K562 (cell line): ENCODE results near the gene MRPL58. TPM values are rescaled to one million over a fixed set of nuclear protein-coding genes. Genes with fewer than 3 reads are reported as not detected.

ENCODE experiments used
- ARHGAP35 ChIP-seq: fragments of 450-650 bp; IDR thresholded peaks from 2 replicates; pipeline ENCODE4 v1.6.1; 2018; ENCODE audit not compliant: partially characterized antibody
- ERF ChIP-seq: fragments of 450-650 bp; formaldehyde crosslinking; IDR thresholded peaks from 2 replicates; pipeline ENCODE4 v1.4.0; 2020; ENCODE audit warnings: mild to moderate bottlenecking, mixed read lengths
- FOS ChIP-seq: IDR thresholded peaks from 3 replicates; pipeline ENCODE4 v1.6.1; 2011; ENCODE audit not compliant: insufficient read length; ENCODE audit errors: extremely low read depth
- GABPB2 ChIP-seq: fragments of 250-450 bp; sonication (Bioruptor Pico); conservative IDR thresholded peaks from 2 replicates; pipeline ENCODE4 v1.5.1; 2021; ENCODE audit warnings: mild to moderate bottlenecking
- KLF10 ChIP-seq: fragments of 250-450 bp; sonication (Bioruptor Pico); IDR thresholded peaks from 2 replicates; pipeline ENCODE4 v1.6.1; 2021; ENCODE audit warnings: matching md5 sums
- RUNX1 ChIP-seq: sonication (generic); IDR thresholded peaks from 2 replicates; pipeline ENCODE4 v1.6.1; 2016; ENCODE audit warnings: antibody characterized with exemption, low read depth
- SMARCE1 ChIP-seq: fragments of 450-650 bp; IDR thresholded peaks from 2 replicates; pipeline ENCODE4 v1.7.1; 2016; ENCODE audit warnings: mild to moderate bottlenecking
- SNIP1 ChIP-seq: fragments of 450-650 bp; IDR thresholded peaks from 2 replicates; pipeline ENCODE4 v1.7.1; 2017; ENCODE audit warnings: low read depth, mild to moderate bottlenecking
- SRF ChIP-seq, 2 experiments: fragments of 250-450, 450-650 bp in 1 of 2; sonication (Bioruptor Pico) in 1 of 2; sonication (generic) in 1 of 2; formaldehyde crosslinking; IDR thresholded peaks; 2 replicates each; pipeline versions ENCODE4 v1.5.0 to v1.5.1; 2020 to 2022; ENCODE audit warnings: mild to moderate bottlenecking in 1 of 2, missing genetic modification reagents in 1 of 2
- TCF7L2 ChIP-seq: fragments of 150-350 bp; IDR thresholded peaks from 2 replicates; pipeline ENCODE4 v1.6.1; 2016; ENCODE audit warnings: low read depth, mild to moderate bottlenecking, low read length, moderate library complexity
- THRB ChIP-seq: fragments of 450-650 bp; formaldehyde crosslinking; conservative IDR thresholded peaks from 2 replicates; pipeline ENCODE4 v1.4.0; 2022; ENCODE audit warnings: mild to moderate bottlenecking, missing genetic modification characterization
- TOE1 ChIP-seq, 2 experiments: fragments of 450-650 bp in 1 of 2; sonication (generic) in 1 of 2; formaldehyde crosslinking in 1 of 2; IDR thresholded peaks; 2 replicates each; pipeline versions ENCODE4 v1.7.1 to v1.8.0; 2016 to 2022; ENCODE audit warnings: borderline replicate concordance in 2 of 2, mild to moderate bottlenecking in 2 of 2, antibody characterized with exemption in 1 of 2, inconsistent platforms in 1 of 2, low read depth in 1 of 2, missing genetic modification reagents in 1 of 2, moderate library complexity in 1 of 2
- ZNF174 ChIP-seq: fragments of 250-450 bp; sonication (Bioruptor Pico); IDR thresholded peaks from 2 replicates; pipeline ENCODE4 v1.4.0; 2020; ENCODE audit warnings: mild to moderate bottlenecking
- ZNF24 ChIP-seq: fragments of 450-650 bp; IDR thresholded peaks from 2 replicates; pipeline ENCODE4 v1.6.1; 2016
- ZNF764 ChIP-seq: fragments of 250-450 bp; sonication (Bioruptor Pico); IDR thresholded peaks from 2 replicates; pipeline ENCODE4 v1.4.0; 2020; ENCODE audit warnings: low read depth, mild to moderate bottlenecking, moderate library complexity
- ZNF780A ChIP-seq: fragments of 250-450 bp; sonication (Bioruptor Pico); IDR thresholded peaks from 2 replicates; pipeline ENCODE4 v1.5.0; 2021; ENCODE audit warnings: mild to moderate bottlenecking
- polyA plus RNA-seq, 8 experiments: library from polyadenylated mRNA; depleted of rRNA in 4 of 8; stranded (reverse) in 5 of 8; unstranded in 3 of 8; fragments of >200 nt; fragmentation: Nextera tagmentation in 2 of 8; fragmentation: Illumina TruSeq in 1 of 8; extraction: Ambion mirVana in 2 of 8; extraction: Trizol in 1 of 8; gene quantifications; 2 replicates each; pipeline versions ENCODE4 v1.2.1 to v1.2.3, GENCODE V29; 2011 to 2014; ENCODE audit warnings: inconsistent platforms in 1 of 8, missing spikeins in 1 of 8
- total RNA-seq, 7 experiments: library from RNA; depleted of rRNA in 6 of 7; stranded (reverse); fragments of >200 nt in 6 of 7; fragmentation: Illumina TruSeq in 2 of 7; extraction: Trizol in 2 of 7; gene quantifications; 2 replicates each; pipeline versions ENCODE4 v1.2.1 to v1.2.3, GENCODE V29; 2011 to 2021; ENCODE audit warnings: low replicate concordance in 1 of 7
- TF ChIP-seq, protein P1 (sequence below), 2 experiments: fragments of 450-650 bp; IDR thresholded peaks; 2 replicates each; pipeline ENCODE4 v1.6.1; 2016
- TF ChIP-seq, protein P2 (sequence below): fragments of 450-650 bp; IDR thresholded peaks from 2 replicates; pipeline ENCODE4 v1.6.1; 2018; ENCODE audit warnings: mild to moderate bottlenecking, low read depth; ENCODE audit not compliant: partially characterized antibody
- TF ChIP-seq, protein P3 (sequence below), 2 experiments: fragments of 450-650 bp in 1 of 2; sonication (generic) in 1 of 2; formaldehyde crosslinking in 1 of 2; IDR thresholded peaks in 1 of 2; conservative IDR thresholded peaks in 1 of 2; 2 replicates each; pipeline versions ENCODE4 v1.6.1 to v1.8.1; 2016 to 2023; ENCODE audit warnings: mild to moderate bottlenecking in 2 of 2, moderate library complexity in 2 of 2, inconsistent platforms in 1 of 2, missing genetic modification reagents in 1 of 2
- TF ChIP-seq, protein P4 (sequence below): fragments of 450-650 bp; IDR thresholded peaks from 2 replicates; pipeline ENCODE4 v1.7.1; 2018; ENCODE audit warnings: mild to moderate bottlenecking, low read depth; ENCODE audit not compliant: partially characterized antibody

Gene MRPL58
- total and polyA plus RNA-seq, 9 of the 15 experiments (the other 6 are each of a cell fraction or from before 2014, with no cell fraction given), result 30.8 to 107 (median 72.4) TPM

DNA sequence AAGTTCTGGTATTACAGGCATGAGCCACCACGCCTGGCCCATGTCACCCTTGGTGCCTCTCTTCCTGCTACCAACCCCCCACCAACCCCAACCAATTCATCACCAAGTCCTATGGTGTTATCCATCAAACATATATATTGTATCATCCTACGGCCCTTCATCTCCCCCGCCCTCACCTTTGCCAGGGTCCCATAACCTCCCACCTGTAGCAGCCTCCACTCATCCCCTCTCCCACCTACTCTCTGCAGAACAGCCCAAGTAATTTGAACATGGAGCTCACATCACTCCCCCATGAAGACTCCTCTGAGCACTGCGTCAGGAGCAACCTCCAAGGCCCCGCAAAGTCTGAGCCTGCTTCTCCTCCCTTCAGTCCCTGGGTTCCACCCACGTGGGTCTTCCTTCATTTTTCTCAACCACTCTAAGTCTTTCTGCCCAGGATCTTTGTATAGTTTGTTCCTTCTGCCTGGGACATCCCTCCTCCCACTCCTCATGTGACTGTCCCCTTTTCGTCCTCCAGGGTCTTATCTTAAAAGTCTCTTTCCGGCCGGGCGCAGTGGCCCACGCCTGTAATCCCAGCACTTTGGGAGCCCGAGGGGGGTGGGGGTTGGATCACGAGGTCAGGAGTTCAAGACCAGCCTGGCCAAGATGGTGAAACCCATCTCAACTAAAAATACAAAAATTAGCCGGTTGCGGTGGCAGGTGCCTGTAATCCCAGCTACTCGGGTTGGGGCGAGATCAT, 32.9 kb upstream of the MRPL58 start (continued):
- TF ChIP-seq KLF10 (no peak), ZNF780A (CRISPR knock-in tag) (no peak), ZNF174 (no peak), SNIP1 (no peak), ZNF24 (no peak), ZNF764 (no peak), SMARCE1 (peak; percentile 58; the same call in 1 of the 2 replicates), ARHGAP35 (no peak), THRB (CRISPR knock-in tag) (no peak), TOE1 (IDR thresholded peaks at IDR 0.05; ENCODE audit: borderline replicate concordance) (peak; percentile 81), TOE1 (CRISPR knock-in tag; IDR thresholded peaks at IDR 0.05; ENCODE audit: borderline replicate concordance, low read depth) (no peak), ERF (CRISPR knock-in tag) (no peak), FOS (no peak), TCF7L2 (no peak), RUNX1 (no peak), SRF (CRISPR knock-in tag; IDR thresholded peaks at IDR 0.05) (no peak), GABPB2 (no peak)
- TF ChIP-seq, protein P1, sequence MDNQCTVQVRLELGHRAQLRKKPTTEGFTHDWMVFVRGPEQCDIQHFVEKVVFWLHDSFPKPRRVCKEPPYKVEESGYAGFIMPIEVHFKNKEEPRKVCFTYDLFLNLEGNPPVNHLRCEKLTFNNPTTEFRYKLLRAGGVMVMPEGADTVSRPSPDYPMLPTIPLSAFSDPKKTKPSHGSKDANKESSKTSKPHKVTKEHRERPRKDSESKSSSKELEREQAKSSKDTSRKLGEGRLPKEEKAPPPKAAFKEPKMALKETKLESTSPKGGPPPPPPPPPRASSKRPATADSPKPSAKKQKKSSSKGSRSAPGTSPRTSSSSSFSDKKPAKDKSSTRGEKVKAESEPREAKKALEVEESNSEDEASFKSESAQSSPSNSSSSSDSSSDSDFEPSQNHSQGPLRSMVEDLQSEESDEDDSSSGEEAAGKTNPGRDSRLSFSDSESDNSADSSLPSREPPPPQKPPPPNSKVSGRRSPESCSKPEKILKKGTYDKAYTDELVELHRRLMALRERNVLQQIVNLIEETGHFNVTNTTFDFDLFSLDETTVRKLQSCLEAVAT (IDR thresholded peaks at IDR 0.05), result no peak
- TF ChIP-seq, protein P2, sequence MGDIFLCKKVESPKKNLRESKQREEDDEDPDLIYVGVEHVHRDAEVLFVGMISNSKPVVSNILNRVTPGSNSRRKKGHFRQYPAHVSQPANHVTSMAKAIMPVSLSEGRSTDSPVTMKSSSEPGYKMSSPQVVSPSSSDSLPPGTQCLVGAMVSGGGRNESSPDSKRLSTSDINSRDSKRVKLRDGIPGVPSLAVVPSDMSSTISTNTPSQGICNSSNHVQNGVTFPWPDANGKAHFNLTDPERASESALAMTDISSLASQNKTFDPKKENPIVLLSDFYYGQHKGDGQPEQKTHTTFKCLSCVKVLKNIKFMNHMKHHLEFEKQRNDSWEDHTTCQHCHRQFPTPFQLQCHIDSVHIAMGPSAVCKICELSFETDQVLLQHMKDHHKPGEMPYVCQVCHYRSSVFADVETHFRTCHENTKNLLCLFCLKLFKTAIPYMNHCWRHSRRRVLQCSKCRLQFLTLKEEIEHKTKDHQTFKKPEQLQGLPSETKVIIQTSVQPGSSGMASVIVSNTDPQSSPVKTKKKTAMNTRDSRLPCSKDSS, result no peak
- TF ChIP-seq, protein P3, sequence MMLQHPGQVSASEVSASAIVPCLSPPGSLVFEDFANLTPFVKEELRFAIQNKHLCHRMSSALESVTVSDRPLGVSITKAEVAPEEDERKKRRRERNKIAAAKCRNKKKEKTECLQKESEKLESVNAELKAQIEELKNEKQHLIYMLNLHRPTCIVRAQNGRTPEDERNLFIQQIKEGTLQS (IDR thresholded peaks at IDR 0.05), result no peak
- TF ChIP-seq, protein P3 (CRISPR knock-in tag; conservative IDR thresholded peaks at IDR 0.05), result no peak
- TF ChIP-seq, protein P4, sequence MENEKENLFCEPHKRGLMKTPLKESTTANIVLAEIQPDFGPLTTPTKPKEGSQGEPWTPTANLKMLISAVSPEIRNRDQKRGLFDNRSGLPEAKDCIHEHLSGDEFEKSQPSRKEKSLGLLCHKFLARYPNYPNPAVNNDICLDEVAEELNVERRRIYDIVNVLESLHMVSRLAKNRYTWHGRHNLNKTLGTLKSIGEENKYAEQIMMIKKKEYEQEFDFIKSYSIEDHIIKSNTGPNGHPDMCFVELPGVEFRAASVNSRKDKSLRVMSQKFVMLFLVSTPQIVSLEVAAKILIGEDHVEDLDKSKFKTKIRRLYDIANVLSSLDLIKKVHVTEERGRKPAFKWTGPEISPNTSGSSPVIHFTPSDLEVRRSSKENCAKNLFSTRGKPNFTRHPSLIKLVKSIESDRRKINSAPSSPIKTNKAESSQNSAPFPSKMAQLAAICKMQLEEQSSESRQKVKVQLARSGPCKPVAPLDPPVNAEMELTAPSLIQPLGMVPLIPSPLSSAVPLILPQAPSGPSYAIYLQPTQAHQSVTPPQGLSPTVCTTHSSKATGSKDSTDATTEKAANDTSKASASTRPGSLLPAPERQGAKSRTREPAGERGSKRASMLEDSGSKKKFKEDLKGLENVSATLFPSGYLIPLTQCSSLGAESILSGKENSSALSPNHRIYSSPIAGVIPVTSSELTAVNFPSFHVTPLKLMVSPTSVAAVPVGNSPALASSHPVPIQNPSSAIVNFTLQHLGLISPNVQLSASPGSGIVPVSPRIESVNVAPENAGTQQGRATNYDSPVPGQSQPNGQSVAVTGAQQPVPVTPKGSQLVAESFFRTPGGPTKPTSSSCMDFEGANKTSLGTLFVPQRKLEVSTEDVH, result no peak
